Putamen (tissue), 1 donor: ENCODE results near the gene AACS.
"Not testable (repeated sequence)": the region's sequence is repeated elsewhere in the genome, so short reads cannot be mapped to it uniquely, and the experiment has no call there.

Experiments used
- DNase-seq: peaks from one replicate; pipeline ENCODE4 v3.0.0-alpha.2; 2016; ENCODE audit warnings: low spot score

The AACS gene

GRCh38 chr12:125124320-125124966 lies 59.2 kb downstream of the AACS start:
- no peak for DNase-seq

- DNase-seq, result no peak
These were observed 60.0 kb downstream of the AACS start for GRCh38 chr12:125125271-125125670.

GRCh38 chr12:125128439-125129178 lies 63.4 kb downstream of the AACS start:
- no peak for DNase-seq

DNA sequence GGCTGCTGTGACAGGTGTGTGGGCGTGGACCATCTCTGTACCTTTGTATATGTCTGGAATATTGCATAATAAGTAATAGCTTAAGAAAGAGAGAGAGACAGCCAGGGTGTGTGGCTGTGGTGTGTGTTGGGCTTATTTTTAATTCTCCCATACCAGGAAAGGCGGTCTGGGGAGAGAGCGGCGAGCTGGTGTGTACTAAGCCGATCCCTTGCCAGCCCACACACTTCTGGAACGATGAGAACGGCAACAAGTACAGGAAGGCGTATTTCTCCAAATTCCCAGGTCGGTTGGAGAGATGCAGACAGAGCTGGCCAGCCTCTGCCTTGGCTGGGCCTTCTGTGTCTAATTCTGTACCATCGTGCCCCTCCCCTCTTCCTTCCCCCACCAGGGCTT lies 63.9 kb downstream of the AACS start:
- DNase-seq, result peak; percentile 29

GRCh38 chr12:125129591-125130255 lies 64.5 kb downstream of the AACS start:
- DNase-seq, result peak; percentile 55

GRCh38 chr12:125131958-125132357 lies 66.7 kb downstream of the AACS start:
- no peak for DNase-seq

DNA sequence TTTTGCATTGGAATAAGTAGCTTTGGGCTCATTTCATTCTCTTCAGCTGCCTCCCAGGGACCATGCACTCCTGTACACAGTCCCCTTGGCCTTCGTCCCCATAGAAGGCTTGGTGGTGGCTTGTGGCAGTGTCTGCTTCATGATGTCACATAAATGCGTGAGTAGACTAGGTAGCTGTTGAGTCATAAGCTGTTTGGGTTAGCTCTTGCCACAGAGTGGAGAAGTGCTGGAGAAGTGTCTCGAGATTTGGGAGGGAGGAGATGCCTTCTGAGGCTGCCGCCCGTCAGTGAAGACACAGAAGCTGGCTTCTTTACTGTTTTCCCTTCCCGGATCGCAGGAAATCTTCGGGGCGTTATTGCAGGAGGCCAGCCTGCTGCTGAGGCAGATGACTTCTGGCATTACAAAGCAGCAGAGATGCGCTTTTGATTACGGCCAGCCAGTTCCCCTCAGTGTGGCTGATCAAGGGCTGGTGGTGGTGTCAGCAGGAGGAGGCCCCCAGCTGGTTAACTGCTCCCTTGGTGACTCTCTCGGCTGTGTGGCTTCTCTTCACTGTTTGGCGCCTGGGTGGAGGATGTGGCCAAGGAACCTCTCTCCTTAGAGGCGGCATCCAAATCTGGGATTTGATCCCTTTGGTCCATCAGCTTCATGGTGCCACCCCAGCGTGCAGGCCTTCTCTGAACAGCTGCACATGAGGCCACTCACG lies 67.6 kb downstream of the AACS start:
- no peak for DNase-seq

GRCh38 chr12:125133616-125134015 lies 68.4 kb downstream of the AACS start:
- no peak for DNase-seq

GRCh38 chr12:125134576-125134975 lies 69.3 kb downstream of the AACS start:
- no peak for DNase-seq

GRCh38 chr12:125135906-125136305 lies 70.7 kb downstream of the AACS start:
- DNase-seq, result no peak

DNA sequence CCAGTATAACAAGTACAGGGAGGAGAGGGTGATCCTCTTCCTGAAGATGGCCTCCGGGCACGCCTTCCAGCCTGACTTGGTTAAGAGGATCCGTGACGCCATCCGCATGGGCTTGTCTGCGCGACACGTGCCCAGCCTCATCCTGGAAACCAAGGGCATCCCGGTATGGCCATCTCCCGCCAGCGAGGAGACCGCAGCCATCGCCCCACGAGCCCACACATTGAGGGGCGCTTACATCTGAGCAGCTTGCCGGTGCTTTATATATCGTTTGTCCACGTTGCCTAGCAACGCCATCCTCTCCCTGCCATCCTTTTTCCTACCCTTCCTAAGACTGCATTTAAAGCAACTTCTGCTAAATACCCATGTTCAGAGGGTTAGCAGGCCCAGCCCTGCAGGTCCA lies 71.5 kb downstream of the AACS start:
- no peak for DNase-seq

- DNase-seq, result no peak
These were observed 72.6 kb downstream of the AACS start for GRCh38 chr12:125137766-125138344.

DNA sequence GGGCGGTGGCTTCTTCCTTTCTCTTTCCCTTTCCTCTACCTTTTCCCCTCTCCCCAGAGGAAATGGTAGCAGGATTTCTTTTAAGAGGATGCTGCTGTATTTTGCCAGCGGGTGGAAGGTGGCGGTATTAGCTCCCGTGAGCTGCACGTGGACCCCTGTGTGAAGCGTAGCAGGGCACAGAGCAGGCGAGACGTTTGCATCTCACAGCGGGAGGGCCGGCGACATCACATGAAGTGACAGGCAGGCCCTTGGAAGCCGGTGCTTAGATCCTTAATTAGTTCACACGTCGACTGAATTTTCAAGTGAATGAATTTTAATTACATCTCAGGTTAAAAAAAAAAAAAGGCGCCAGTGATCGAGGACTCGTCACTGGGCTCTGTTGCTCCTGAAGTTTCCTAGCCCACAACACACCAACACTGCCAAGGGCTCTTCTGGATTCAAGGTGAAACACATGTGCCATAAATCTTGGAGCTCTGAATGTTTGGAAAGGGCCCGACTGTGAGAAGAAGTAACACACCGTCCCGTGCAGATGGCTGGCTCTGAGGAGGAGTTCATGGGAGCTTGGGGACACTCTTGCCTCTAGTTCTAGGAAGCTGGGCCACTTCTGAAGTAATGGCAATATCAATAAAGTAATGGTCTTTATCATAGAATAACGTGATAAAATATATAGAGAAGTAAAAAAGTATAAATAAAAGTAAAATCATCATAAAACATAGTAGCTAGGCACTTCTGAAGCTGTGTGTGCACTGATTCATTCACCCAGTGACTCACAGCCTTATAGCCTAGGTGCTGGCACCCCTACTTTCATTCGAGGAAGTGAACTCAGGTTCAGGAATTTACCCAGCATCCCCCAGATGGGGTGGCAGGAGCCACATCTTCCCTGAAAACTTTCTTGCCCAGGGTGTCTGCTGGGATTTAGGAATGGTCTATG lies 75.3 kb downstream of the AACS start:
- DNase-seq, result no peak

- DNase-seq, result not testable (repeated sequence)
These were observed 76.0 kb downstream of the AACS start for GRCh38 chr12:125141210-125141573.

DNA sequence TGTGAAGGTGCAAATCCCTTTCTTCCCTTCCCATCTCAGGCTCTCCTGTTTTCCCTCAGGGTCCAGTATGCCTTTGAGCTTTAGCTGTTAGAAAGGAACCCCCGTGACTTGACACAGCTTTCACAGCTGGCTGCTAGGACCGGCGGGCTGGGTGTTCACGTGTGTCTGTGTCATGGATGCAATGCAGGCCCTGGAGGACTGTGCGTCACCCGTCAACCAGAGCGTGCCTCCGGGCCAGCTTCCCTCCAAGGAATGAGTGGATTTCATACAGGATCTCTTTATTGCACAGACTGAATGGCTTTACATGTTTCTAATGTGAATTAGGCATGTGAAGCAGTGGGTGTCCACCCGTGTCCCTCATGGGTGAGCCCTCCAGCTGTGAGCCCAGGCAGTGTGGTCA lies 77.4 kb downstream of the AACS start:
- no peak for DNase-seq

DNA sequence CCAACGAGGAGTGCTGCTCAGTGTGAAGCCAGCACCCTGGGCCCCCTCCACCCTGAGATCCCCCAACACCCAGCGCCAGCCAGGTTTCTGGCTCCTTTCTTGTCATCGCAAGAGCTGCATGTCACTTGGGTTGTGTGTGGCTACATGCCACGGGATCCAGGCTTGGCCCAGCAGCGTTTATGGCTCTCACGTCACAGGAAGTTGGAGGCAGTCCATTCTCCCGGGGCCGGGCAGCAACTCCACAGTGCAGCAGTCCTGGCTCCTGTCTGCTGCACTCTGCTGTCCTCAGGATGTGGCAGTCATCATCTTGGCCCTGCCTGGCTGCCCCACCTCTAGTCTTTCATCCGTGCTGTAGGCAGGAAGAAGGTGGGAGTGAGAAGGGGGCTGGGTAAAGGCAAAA lies 78.3 kb downstream of the AACS start:
- DNase-seq, result no peak

DNA sequence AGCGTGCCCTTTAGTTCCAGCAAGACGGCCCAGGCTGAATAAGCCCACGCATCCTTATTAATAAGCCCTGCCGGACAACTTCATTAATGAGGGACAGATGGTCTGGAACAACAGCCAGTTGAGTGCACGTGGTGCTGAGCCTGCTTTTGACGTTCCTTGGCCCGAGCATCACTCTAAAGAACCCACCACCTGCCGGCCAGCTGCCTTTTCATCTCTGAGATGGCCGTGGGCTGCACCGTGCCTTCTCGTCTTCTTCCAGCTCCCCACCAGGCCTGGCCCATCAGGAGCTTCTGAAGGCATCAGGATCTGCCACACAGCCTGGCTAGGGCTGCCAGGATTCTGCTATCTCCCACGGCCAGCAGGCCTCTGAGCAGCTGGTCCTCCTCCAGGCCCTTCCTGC lies 80.0 kb downstream of the AACS start:
- DNase-seq, result no peak

- DNase-seq, result no peak
These were observed 83.1 kb downstream of the AACS start for GRCh38 chr12:125148316-125148715.

- no peak for DNase-seq
These were observed 84.2 kb downstream of the AACS start for GRCh38 chr12:125149160-125150108.

GRCh38 chr12:125151284-125151683 lies 86.0 kb downstream of the AACS start:
- no peak for DNase-seq
